OCI-LY1 (cell line): ENCODE results near the gene SPSB1.

Experiments used
- H2AFZ ChIP-seq: fragments of 200-600 bp; sonication (generic), shearing (Covaris generic); 2 replicates; pipeline ENCODE4 v1.6.0; 2014; ENCODE audit warnings: antibody characterized with exemption, mild to moderate bottlenecking, low read length
- H3F3A ChIP-seq: fragments of 200-600 bp; sonication (generic), shearing (Covaris generic); 2 replicates; pipeline ENCODE4 v1.6.0; 2014; ENCODE audit warnings: mild to moderate bottlenecking, antibody characterized with exemption, low read length, moderate library complexity; ENCODE audit not compliant: insufficient read depth
- H3K27ac ChIP-seq: fragments of 200-600 bp; sonication (generic); 2 replicates; pipeline ENCODE4 v1.5.1; 2014; ENCODE audit warnings: low read length, mixed run types, mild to moderate bottlenecking, low read depth; ENCODE audit not compliant: poor library complexity, severe bottlenecking
- H3K27me3 ChIP-seq: fragments of 200-600 bp; sonication (generic); 2 replicates; pipeline ENCODE4 v1.6.0; 2014; ENCODE audit warnings: antibody characterized with exemption, mild to moderate bottlenecking, low read length, moderate library complexity; ENCODE audit not compliant: insufficient read depth
- H3K36me3 ChIP-seq: fragments of 200-600 bp; sonication (generic); 2 replicates; pipeline ENCODE4 v1.6.1; 2014; ENCODE audit warnings: mild to moderate bottlenecking, antibody characterized with exemption, low read length, moderate library complexity, mixed read lengths; ENCODE audit not compliant: insufficient read depth
- H3K4me1 ChIP-seq: fragments of 200-600 bp; sonication (generic); 2 replicates; pipeline ENCODE4 v1.5.1; 2014; ENCODE audit warnings: mild to moderate bottlenecking, low read length, moderate library complexity; ENCODE audit not compliant: insufficient read depth, severe bottlenecking
- H3K4me2 ChIP-seq: fragments of 200-600 bp; sonication (generic), shearing (Covaris generic); 2 replicates; pipeline ENCODE4 v1.6.1; 2014; ENCODE audit warnings: low read length
- H3K4me3 ChIP-seq: fragments of 200-600 bp; sonication (generic); 2 replicates; pipeline ENCODE4 v1.5.1; 2014; ENCODE audit warnings: low read length, low read depth, mild to moderate bottlenecking, mixed read lengths; ENCODE audit not compliant: poor library complexity, severe bottlenecking
- H3K79me2 ChIP-seq: fragments of 200-600 bp; shearing (Covaris generic); 2 replicates; pipeline ENCODE4 v1.6.1; 2016; ENCODE audit warnings: mixed run types, low read length, mixed read lengths; ENCODE audit not compliant: insufficient read depth
- H3K9ac ChIP-seq: fragments of 200-600 bp; sonication (generic), shearing (Covaris generic); 2 replicates; pipeline ENCODE4 v1.6.1; 2014; ENCODE audit warnings: mild to moderate bottlenecking, low read length, mixed read lengths
- H3K9me2 ChIP-seq: fragments of 200-600 bp; sonication (generic), shearing (Covaris generic); 2 replicates; pipeline ENCODE4 v1.6.1; 2014; ENCODE audit warnings: low read depth, mild to moderate bottlenecking, low read length, mixed read lengths
- H3K9me3 ChIP-seq: fragments of 200-600 bp; shearing (Covaris generic); 2 replicates; pipeline ENCODE4 v1.6.1; 2014; ENCODE audit warnings: low read length, mixed read lengths
- H4K20me1 ChIP-seq: fragments of 200-600 bp; sonication (generic), shearing (Covaris generic); 2 replicates; pipeline ENCODE4 v1.6.0; 2016; ENCODE audit warnings: mild to moderate bottlenecking, low read length; ENCODE audit not compliant: insufficient read depth
- CTCF ChIP-seq: fragments of 200-600 bp; sonication (generic), shearing (Covaris generic); IDR thresholded peaks from 2 replicates; pipeline ENCODE4 v1.5.1; 2017; ENCODE audit warnings: mild to moderate bottlenecking, antibody characterized with exemption, low read length, moderate library complexity, mixed read lengths
- EZH2 ChIP-seq: fragments of 200-600 bp; sonication (generic), shearing (Covaris generic); IDR thresholded peaks from 2 replicates; pipeline ENCODE4 v1.8.0; 2017; ENCODE audit warnings: borderline replicate concordance, mixed run types, mild to moderate bottlenecking, antibody characterized with exemption, low read length, moderate library complexity, mixed read lengths

SPSB1 gene

GRCh38 chr1:9246841-9247785 lies 45.6 kb upstream of the SPSB1 start:
- Histone ChIP-seq H3K4me1 (no peaks in the 10 kb centered on the region), H3K27me3 (no peaks in the 10 kb centered on the region), H4K20me1 (no peaks in the 10 kb centered on the region), H3K4me2 (no peak overlapping the region), H3K4me3 (no peak overlapping the region), H3F3A (no peaks in the 10 kb centered on the region), H3K36me3 (no peaks in the 10 kb centered on the region), H3K9me2 (no peaks in the 10 kb centered on the region), H2AFZ (no peak overlapping the region), H3K27ac (no peak overlapping the region), H3K79me2 (no peaks in the 10 kb centered on the region), H3K9ac (no peak overlapping the region), H3K9me3 (no peaks in the 10 kb centered on the region)
- TF ChIP-seq EZH2: no peak
- TF ChIP-seq CTCF: no peak

GRCh38 chr1:9247894-9248293 lies 44.8 kb upstream of the SPSB1 start:
- H3K36me3 ChIP-seq: no peaks in the 10 kb centered on the region
- H3K4me2 ChIP-seq: no peak overlapping the region
- H3K27me3 ChIP-seq: no peaks in the 10 kb centered on the region
- H3K4me1 ChIP-seq: no peaks in the 10 kb centered on the region
- no peak overlapping the region for H2AFZ ChIP-seq
- H4K20me1 ChIP-seq: no peaks in the 10 kb centered on the region
- H3F3A ChIP-seq: no peaks in the 10 kb centered on the region
- no peaks in the 10 kb centered on the region for H3K9me2 ChIP-seq
- no peaks in the 10 kb centered on the region for H3K9me3 ChIP-seq
- no peaks in the 10 kb centered on the region for H3K79me2 ChIP-seq
- H3K27ac ChIP-seq: no peak overlapping the region
- H3K4me3 ChIP-seq: no peak overlapping the region
- no peak for TF ChIP-seq EZH2
- H3K9ac ChIP-seq: no peak overlapping the region

GRCh38 chr1:9248341-9249262 lies 44.1 kb upstream of the SPSB1 start:
- H3K9ac ChIP-seq: no peak overlapping the region

More at GRCh38 chr1:9248341-9249262, 44.1 kb upstream of the SPSB1 start:
- no peak overlapping the region for H3K27ac ChIP-seq
- H3K9me2 ChIP-seq: no peaks in the 10 kb centered on the region
- no peaks in the 10 kb centered on the region for H3F3A ChIP-seq
- no peaks in the 10 kb centered on the region for H3K9me3 ChIP-seq
- no peaks in the 10 kb centered on the region for H3K27me3 ChIP-seq
- no peak overlapping the region for H3K4me3 ChIP-seq
- H2AFZ ChIP-seq: no peak overlapping the region
- no peaks in the 10 kb centered on the region for H4K20me1 ChIP-seq
- H3K36me3 ChIP-seq: no peaks in the 10 kb centered on the region
- no peaks in the 10 kb centered on the region for H3K79me2 ChIP-seq
- no peak overlapping the region for H3K4me2 ChIP-seq
- H3K4me1 ChIP-seq: no peaks in the 10 kb centered on the region
- no peak for TF ChIP-seq CTCF
- no peak for TF ChIP-seq EZH2
